GM21515 (cell line): ENCODE results near the gene GM2A.
"Not testable (repeated sequence)": the region's sequence is repeated elsewhere in the genome, so short reads cannot be mapped to it uniquely, and the experiment has no call there.

Source experiments
- ATAC-seq: cut with Tn5 transposase; IDR thresholded peaks from one replicate; pipeline ENCODE4 v1.9.1; 2021; ENCODE audit not compliant: unreplicated experiment

The GM2A gene

GRCh38 chr5:151227918-151228447, 25.0 kb upstream of the GM2A start:
- ATAC-seq: no peak

GRCh38 chr5:151228986-151229385, 24.0 kb upstream of the GM2A start:
- ATAC-seq: no peak

GRCh38 chr5:151230048-151230680, 22.8 kb upstream of the GM2A start:
- ATAC-seq: no peak

GRCh38 chr5:151231359-151231758, 21.6 kb upstream of the GM2A start:
- no peak for ATAC-seq

- peak; percentile 59 for ATAC-seq
Observed at GRCh38 chr5:151233616-151234085, 19.3 kb upstream of the GM2A start.

- peak; percentile 68 for ATAC-seq
Observed at GRCh38 chr5:151234476-151235238, 18.3 kb upstream of the GM2A start.

- not testable (repeated sequence) for ATAC-seq
Observed at GRCh38 chr5:151235239-151235571, 17.8 kb upstream of the GM2A start.

- no peak for ATAC-seq
Observed at GRCh38 chr5:151236888-151237287, 16.1 kb upstream of the GM2A start.

- no peak for ATAC-seq
Observed at GRCh38 chr5:151237685-151238084, 15.3 kb upstream of the GM2A start.

- ATAC-seq: peak; percentile 41
Observed at GRCh38 chr5:151238303-151238741, 14.7 kb upstream of the GM2A start.

GRCh38 chr5:151239237-151239861, 13.6 kb upstream of the GM2A start:
- ATAC-seq: no peak

- ATAC-seq: not testable (repeated sequence)
Observed at GRCh38 chr5:151240268-151240835, 12.6 kb upstream of the GM2A start.

GRCh38 chr5:151240924-151241635, 11.9 kb upstream of the GM2A start:
- no peak for ATAC-seq

GRCh38 chr5:151243127-151243526, 9.9 kb upstream of the GM2A start:
- ATAC-seq: no peak

- ATAC-seq: no peak
Observed at GRCh38 chr5:151243564-151243963, 9.4 kb upstream of the GM2A start.

- ATAC-seq: no peak
Observed at GRCh38 chr5:151244206-151244605, 8.8 kb upstream of the GM2A start.

- no peak for ATAC-seq
Observed at GRCh38 chr5:151245680-151246219, 7.2 kb upstream of the GM2A start.

GRCh38 chr5:151248651-151249050, 4.3 kb upstream of the GM2A start:
- no peak for ATAC-seq

GRCh38 chr5:151249281-151249680, 3.7 kb upstream of the GM2A start:
- no peak for ATAC-seq

GRCh38 chr5:151250346-151251000, 2.5 kb upstream of the GM2A start:
- no peak for ATAC-seq
